Measurements from ENCODE around the gene ADAM22.

DNA sequence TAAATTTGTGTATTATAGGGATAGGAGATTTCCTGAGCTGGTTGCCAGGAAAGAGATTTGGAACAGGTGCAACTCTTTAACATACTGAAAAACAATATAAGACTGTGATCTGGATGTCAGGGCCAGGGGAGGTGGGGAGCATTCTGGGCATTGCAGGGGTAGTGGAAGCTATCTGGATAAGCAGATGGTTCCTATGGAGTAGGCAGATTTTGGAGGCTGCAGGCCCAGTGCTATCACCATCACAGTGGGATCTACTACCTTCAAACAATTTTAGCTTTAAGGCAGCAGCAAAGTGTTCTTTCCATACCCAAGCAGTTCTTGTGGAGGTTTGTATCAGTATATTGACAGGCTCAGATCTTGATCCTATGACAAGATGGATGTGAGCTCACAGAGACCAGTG lies 71.1 kb downstream of the ADAM22 start:
- TF ChIP-seq, protein P1, sequence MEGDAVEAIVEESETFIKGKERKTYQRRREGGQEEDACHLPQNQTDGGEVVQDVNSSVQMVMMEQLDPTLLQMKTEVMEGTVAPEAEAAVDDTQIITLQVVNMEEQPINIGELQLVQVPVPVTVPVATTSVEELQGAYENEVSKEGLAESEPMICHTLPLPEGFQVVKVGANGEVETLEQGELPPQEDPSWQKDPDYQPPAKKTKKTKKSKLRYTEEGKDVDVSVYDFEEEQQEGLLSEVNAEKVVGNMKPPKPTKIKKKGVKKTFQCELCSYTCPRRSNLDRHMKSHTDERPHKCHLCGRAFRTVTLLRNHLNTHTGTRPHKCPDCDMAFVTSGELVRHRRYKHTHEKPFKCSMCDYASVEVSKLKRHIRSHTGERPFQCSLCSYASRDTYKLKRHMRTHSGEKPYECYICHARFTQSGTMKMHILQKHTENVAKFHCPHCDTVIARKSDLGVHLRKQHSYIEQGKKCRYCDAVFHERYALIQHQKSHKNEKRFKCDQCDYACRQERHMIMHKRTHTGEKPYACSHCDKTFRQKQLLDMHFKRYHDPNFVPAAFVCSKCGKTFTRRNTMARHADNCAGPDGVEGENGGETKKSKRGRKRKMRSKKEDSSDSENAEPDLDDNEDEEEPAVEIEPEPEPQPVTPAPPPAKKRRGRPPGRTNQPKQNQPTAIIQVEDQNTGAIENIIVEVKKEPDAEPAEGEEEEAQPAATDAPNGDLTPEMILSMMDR (IDR thresholded peaks at IDR 0.05; ENCODE audit: insufficient read depth, low read length, poor library complexity, severe bottlenecking): no peak
- TF ChIP-seq EZH2phosphoT487 (conservative IDR thresholded peaks at IDR 0.05; ENCODE audit: low read length): no peak
